Lower leg skin (tissue), 4 donors: ENCODE measurements around the gene CELSR3. TPM values are rescaled to one million over a fixed set of nuclear protein-coding genes. Genes with fewer than 3 reads are reported as not detected.
A peak's percentile ranks its signal among the peaks of the same experiment; 100 is the strongest.

Experiments used
- DNase-seq, 2 donors: peaks; one replicate each; pipeline ENCODE4 v3.0.0-alpha.2; 2019; ENCODE audit warnings: low spot score in 2 of 2
- H3K4me3 ChIP-seq: fragments of 200-600 bp; sonication (generic); 2 replicates; pipeline ENCODE4 v1.5.1; 2017; ENCODE audit warnings: mild to moderate bottlenecking, low read depth; ENCODE audit not compliant: poor library complexity, severe bottlenecking
- POLR2A ChIP-seq, 2 donors: fragments of 450-650 bp; IDR thresholded peaks; one replicate each; pipeline ENCODE4 v1.6.1; 2016 to 2017; ENCODE audit warnings: antibody characterized with exemption in 2 of 2, mild to moderate bottlenecking in 1 of 2, moderate library complexity in 1 of 2
- WGBS, 2 donors: methylation state at CpG; one replicate each; pipeline ENCODE4 v1.1.5; 2018; 5-methylcytosine and 5-hydroxymethylcytosine counted together
- intact Hi-C: fragments of 100-400 bp; cut with DNase I; formaldehyde crosslinking; loops from one replicate; pipeline ENCODE4 v1.15.0; 2023; ENCODE audit warnings: low total_unique reads
- total RNA-seq, 4 donors: library from RNA; depleted of rRNA; stranded (reverse); fragments of >200 nt; gene quantifications; one replicate each; pipeline ENCODE4 v1.1.0, GENCODE V29; 2016
- TF ChIP-seq, protein P1 (sequence below), 3 donors: fragments of 450-650 bp; IDR thresholded peaks; one replicate each; pipeline ENCODE4 v1.5.1; 2016; ENCODE audit warnings: antibody characterized with exemption in 3 of 3, mild to moderate bottlenecking in 3 of 3, moderate library complexity in 2 of 3

The CELSR3 gene
- total RNA-seq, 4 donors from 2014 or later, result 0.59 to 4.7 (median 1.2) TPM

DNA sequence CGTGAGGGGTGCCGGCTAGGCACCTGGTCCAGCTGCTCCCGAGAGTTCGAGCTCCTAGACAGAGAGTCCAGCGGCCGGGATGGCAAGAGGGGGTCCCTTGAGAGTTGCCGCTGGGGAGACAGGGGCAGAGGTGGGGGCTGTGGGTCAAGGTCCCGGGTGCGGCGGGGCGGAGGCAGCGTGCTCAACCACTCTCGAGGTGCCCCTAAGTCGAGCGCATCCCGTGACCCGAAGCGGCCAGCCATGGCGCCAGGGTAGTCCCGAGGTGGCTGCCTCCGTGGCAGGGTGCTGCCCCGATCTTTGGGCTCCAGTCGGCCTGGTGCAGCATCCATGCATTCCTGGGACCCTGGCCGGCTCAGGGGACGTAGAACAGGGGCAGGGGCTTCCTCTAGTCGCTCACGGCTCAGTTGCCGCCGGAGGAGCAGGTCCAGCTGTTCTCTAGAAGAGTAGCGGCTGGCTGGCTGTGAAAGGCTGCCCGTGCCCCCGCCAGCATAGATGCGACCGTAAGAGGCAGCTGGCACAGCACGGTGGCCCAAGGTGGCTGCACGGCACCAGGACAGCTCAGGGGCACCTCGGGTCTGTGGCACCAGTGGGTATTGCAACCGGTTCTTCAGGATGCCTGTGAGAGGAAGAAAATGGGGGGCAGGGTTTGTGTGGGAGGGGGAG, 22.6 kb downstream of the CELSR3 start:
- 85 to 89% methylated on average over 20 to 37 of the region's 38 CpGs for WGBS, 2 donors
- no peak for TF ChIP-seq POLR2A (IDR thresholded peaks at IDR 0.05)
- TF ChIP-seq, protein P1, sequence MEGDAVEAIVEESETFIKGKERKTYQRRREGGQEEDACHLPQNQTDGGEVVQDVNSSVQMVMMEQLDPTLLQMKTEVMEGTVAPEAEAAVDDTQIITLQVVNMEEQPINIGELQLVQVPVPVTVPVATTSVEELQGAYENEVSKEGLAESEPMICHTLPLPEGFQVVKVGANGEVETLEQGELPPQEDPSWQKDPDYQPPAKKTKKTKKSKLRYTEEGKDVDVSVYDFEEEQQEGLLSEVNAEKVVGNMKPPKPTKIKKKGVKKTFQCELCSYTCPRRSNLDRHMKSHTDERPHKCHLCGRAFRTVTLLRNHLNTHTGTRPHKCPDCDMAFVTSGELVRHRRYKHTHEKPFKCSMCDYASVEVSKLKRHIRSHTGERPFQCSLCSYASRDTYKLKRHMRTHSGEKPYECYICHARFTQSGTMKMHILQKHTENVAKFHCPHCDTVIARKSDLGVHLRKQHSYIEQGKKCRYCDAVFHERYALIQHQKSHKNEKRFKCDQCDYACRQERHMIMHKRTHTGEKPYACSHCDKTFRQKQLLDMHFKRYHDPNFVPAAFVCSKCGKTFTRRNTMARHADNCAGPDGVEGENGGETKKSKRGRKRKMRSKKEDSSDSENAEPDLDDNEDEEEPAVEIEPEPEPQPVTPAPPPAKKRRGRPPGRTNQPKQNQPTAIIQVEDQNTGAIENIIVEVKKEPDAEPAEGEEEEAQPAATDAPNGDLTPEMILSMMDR (IDR thresholded peaks at IDR 0.05), result no peak
- intact Hi-C loops, result no loop called here
- H3K4me3 ChIP-seq, result no peak overlapping the region
- DNase-seq, result no peak

DNA sequence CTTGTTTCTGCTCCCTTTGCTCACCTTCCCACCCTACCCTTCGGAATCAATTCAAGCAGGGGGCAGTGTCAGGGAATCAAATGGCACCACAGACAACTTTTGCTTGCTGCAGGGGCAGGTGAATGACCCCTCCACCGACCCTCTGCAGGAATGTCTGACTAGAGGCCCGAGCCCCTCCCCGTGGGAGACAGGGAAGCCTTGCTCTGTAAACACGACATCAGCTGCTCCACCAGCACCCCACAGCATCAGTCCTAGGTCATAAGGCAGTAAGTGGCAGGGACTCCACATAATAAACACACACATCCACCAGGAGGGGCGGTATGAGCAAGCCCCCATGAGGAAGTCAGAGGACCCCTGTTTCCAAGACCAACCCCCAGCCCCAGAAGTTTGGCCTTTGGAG, 25.4 kb downstream of the CELSR3 start:
- 75 to 79% methylated on average over 6 of the region's 6 CpGs for WGBS, 2 donors
- no peak for DNase-seq
- TF ChIP-seq, protein P1 (IDR thresholded peaks at IDR 0.05), result no peak
- no peak for TF ChIP-seq POLR2A (IDR thresholded peaks at IDR 0.05)
- intact Hi-C loops, result no loop called here
- no peak overlapping the region for H3K4me3 ChIP-seq

DNA sequence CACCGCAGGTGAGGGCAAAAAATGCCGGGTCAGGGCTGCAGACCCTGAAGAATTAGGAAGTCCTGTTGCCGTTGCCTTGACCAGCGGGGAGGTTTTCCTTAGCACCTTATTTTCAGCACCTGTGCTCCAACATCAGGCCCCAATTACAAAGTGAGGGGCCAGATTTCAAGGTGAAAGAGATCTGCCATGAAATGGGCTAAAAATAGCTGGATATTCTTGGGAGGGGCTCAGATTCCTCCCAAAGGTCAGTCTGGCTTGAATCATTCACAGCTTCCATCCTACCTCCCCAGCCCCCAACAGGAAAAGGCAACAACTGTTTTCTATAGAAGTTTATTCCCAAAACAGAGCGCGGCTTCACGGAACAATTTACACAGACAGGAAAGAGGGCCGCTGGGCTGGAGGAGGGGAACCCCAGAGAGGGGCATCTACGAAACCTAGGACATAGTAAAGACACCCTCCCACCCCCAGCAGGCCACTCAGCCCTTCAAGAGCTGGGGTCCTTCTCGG, 26.5 kb downstream of the CELSR3 start:
- no peak overlapping the region for H3K4me3 ChIP-seq
- 51 to 53% methylated on average over 9 to 10 of the region's 10 CpGs for WGBS, 2 donors
- no peak for DNase-seq
- no peak for TF ChIP-seq POLR2A (IDR thresholded peaks at IDR 0.05)
- intact Hi-C loops, result no loop called here

DNA sequence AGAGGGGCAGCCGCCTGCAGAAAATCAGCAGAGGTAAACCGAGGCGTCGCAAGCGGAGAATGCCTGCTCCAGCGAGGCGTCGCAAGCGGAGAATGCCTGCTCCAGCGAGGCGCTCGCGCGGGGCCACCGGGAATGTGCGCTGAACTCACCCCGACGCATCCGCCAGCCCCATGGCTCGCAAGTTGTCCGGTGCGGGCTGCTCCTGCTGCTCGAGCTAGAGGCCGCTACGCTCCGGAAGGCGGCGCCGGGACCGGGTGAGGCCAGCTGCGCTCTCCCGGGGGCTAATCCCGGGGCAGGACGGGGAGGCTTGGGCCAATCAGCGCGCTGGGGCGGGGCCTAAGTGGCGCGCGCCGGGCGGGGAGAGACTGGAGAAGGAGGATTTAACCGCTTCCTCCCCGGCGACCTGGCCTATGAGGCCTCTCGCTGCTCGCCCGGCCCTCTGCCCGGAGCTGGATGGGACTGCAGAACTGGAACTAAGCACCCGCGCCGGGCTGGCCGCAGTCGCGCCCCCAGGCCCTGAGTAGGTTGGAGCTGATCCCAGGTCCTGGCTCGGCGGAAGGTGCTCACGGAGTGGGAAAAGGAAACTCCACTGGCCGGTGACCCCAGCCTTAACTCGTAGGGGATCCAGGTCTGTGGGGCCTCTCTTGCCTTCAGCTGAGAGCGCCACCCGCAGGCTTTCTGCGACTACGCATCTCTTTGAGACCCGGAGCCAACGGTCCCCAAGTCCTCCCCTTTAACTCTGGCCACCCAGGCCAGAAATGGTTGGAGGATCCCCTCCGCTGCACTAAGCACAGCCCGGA, 27.3 kb downstream of the CELSR3 start, which contains the start of gene SLC26A6:
Gene SLC26A6 (minus strand): TSS at position 240 of the 800 bp plus-strand sequence. CDS start 68 bp downstream, at position 172.
- intact Hi-C loops, result no loop called here
- no peak for TF ChIP-seq POLR2A (IDR thresholded peaks at IDR 0.05)
- TF ChIP-seq, protein P1 (IDR thresholded peaks at IDR 0.05), result peak in 1 of 3 donors; percentile 10
- H3K4me3 ChIP-seq, result peak within 1 kb of the TSS; percentile 69
- peak; percentile 94 to 99 for DNase-seq
- 1% methylated on average over 30 to 39 of the region's 68 CpGs for whole genome bisulfite sequencing, 2 donors

DNA sequence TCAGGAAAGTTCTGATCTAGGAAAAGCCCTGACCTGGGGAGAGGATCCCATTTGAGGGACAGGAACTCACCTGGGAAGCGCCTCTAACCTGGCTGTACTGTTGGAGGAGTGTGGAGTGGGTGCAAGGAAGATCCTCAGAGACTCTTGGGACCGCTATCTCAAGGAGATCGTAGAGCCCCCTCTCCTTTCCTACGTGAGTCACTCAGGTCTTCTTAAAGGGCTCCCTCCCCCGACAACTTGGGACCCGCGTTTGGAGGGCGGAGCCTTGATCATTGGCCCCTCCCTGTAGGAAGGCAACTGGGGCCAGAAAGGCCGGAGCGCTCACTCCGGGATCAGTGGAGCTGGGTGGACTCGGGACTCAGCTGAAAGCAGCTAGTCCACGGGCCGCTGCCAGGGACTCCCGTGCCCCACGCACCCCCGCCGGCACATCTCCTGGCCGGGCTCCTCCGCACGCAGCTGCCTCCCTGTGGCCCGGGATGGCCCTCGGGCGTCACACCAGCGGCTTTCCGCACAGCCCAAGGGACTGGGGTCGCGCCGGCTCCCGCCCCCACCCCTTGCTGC, 27.9 kb downstream of the CELSR3 start:
- DNase-seq, result no peak
- intact Hi-C loops, result no loop called here
- 3 to 10% methylated on average over 8 to 23 of the region's 30 CpGs for WGBS, 2 donors
- TF ChIP-seq POLR2A (IDR thresholded peaks at IDR 0.05), result no peak
- TF ChIP-seq, protein P1 (IDR thresholded peaks at IDR 0.05), result no peak
- peak overlapping the region; percentile 69 for H3K4me3 ChIP-seq

DNA sequence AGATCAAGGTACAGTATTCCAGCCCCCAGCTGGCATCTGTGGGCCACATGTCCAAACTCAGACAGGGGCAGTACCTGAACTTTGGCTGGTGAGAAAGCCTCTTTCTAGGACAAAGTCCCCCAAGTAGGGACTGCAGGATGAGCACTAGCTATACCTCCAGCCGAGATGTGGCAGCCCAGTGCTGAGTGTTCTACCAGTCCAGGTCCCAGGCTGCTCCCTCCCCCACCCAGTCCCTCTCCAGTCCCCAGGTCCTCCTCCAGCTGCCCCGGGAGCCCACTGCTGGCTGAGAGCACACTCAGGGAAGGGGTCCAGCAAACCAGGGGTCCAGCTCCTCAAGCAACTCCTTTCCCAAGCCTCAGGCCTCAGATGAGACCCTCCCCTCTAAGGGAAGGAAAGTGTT, 28.9 kb downstream of the CELSR3 start:
- 96 to 100% methylated on average over 1 to 2 of the region's 2 CpGs for WGBS, 2 donors
- H3K4me3 ChIP-seq, result no peak overlapping the region
- no peak for DNase-seq
- TF ChIP-seq POLR2A (IDR thresholded peaks at IDR 0.05), result no peak
- TF ChIP-seq, protein P1 (IDR thresholded peaks at IDR 0.05), result no peak
- intact Hi-C loops, result no loop called here
